Measurements from ENCODE around the gene CATSPER1. TPM values are rescaled to one million over a fixed set of nuclear protein-coding genes. Genes with fewer than 3 reads are reported as not detected.

Gene CATSPER1
- total RNA-seq, 1 donor from 2014 or later: 0.34 TPM

- DNase-seq: no peak
Measured at GRCh38 chr11:65968600-65969482, 57.4 kb downstream of the CATSPER1 start.

- DNase-seq: no peak
Measured at GRCh38 chr11:65967329-65967934, 58.8 kb downstream of the CATSPER1 start.

Other genes starting within 250 kb of the CATSPER1 start
- 11.6 and 13.8 TPM in 2 replicates for gene AP5B1, start 245.5 kb downstream of the CATSPER1 start, total RNA-seq
- not detected in 2 replicates for gene OVOL1, start 239.4 kb downstream of the CATSPER1 start, total RNA-seq
- 0.17 and 0.33 TPM in 2 replicates for gene SNX32, start 192.5 kb downstream of the CATSPER1 start, total RNA-seq
- gene CFL1, start 168.3 kb downstream of the CATSPER1 start, total RNA-seq: 1,118 and 1,698 TPM in 2 replicates
- 48.2 and 49.7 TPM in 2 replicates for gene MUS81, start 166.0 kb downstream of the CATSPER1 start, total RNA-seq
- gene EFEMP2, start 153.7 kb downstream of the CATSPER1 start, total RNA-seq: 16.8 and 22.1 TPM in 2 replicates
- not detected in 2 replicates for gene CTSW, start 146.6 kb downstream of the CATSPER1 start, total RNA-seq
- gene FIBP, start 138.0 kb downstream of the CATSPER1 start, total RNA-seq: 161 and 189 TPM in 2 replicates
- gene CCDC85B, start 135.8 kb downstream of the CATSPER1 start, total RNA-seq: 69.3 and 163 TPM in 2 replicates
- gene FOSL1, start 126.1 kb downstream of the CATSPER1 start, total RNA-seq: 3.6 and 4.9 TPM in 2 replicates
- 17.0 and 20.0 TPM in 2 replicates for gene C11orf68, start 107.4 kb downstream of the CATSPER1 start, total RNA-seq
- gene DRAP1, start 107.1 kb downstream of the CATSPER1 start, total RNA-seq: 64.9 and 93.9 TPM in 2 replicates
- not detected in 2 replicates for gene TSGA10IP, start 81.0 kb downstream of the CATSPER1 start, total RNA-seq
- gene SART1, start 64.7 kb downstream of the CATSPER1 start, total RNA-seq: 27.1 and 48.7 TPM in 2 replicates
- 32.2 and 35.8 TPM in 2 replicates for gene EIF1AD, start 24.3 kb downstream of the CATSPER1 start, total RNA-seq
- gene BANF1, start 24.0 kb downstream of the CATSPER1 start, total RNA-seq: 18.2 and 23.2 TPM in 2 replicates
- 0.17 and 0.60 TPM in 2 replicates for gene CST6, start 14.5 kb downstream of the CATSPER1 start, total RNA-seq
- 0.60 and 1.4 TPM in 2 replicates for gene GAL3ST3, start 22.7 kb upstream of the CATSPER1 start, total RNA-seq
- gene SF3B2, start 25.9 kb upstream of the CATSPER1 start, total RNA-seq: 116 and 141 TPM in 2 replicates
- 28.2 and 52.7 TPM in 2 replicates for gene PACS1, start 43.8 kb upstream of the CATSPER1 start, total RNA-seq
- gene KLC2, start 231.2 kb upstream of the CATSPER1 start, total RNA-seq: 18.0 and 18.5 TPM in 2 replicates
- 77.8 and 196 TPM in 2 replicates for gene RAB1B, start 242.2 kb upstream of the CATSPER1 start, total RNA-seq

Data from dermis blood vessel endothelial cell (primary cell).